A549 (cell line): Measurements from ENCODE around the gene CCL25. TPM values are rescaled to one million over a fixed set of nuclear protein-coding genes. Genes with fewer than 3 reads are reported as not detected.

Source experiments
- ATAC-seq, 2 experiments: fragments of 200-7000 bp in 1 of 2; fragments of >200 bp in 1 of 2; cut with Nextera tagmentation in 1 of 2; cut with Tn5 transposase in 1 of 2; 3 replicates each; pipeline versions ENCODE4 v1.8.0 to v1.9.1; 2018 to 2020; ENCODE audit warnings: mild to moderate bottlenecking in 1 of 2, moderate library complexity in 1 of 2
- CTCF ChIA-PET: fragments of 300-600 bp; sonication (Branson Sonifier 250); formaldehyde crosslinking; extraction: SDS; loops from one replicate; lab custom pipeline; 2021; ENCODE audit warnings: antibody characterized with exemption, inconsistent platforms; lab: Yijun Ruan, JAX
- POLR2A ChIA-PET: fragments of 350-600 bp; formaldehyde crosslinking; extraction: SDS; loops from one replicate; lab custom pipeline; 2021; ENCODE audit warnings: antibody characterized with exemption, inconsistent platforms; lab: Yijun Ruan, JAX
- DNase-seq, 2 experiments: peaks; one replicate each; pipeline versions ENCODE4 v3.0.0 to v3.0.0-alpha.2; 2011 to 2016; ENCODE audit warnings: low read depth in 1 of 2, low spot score in 1 of 2
- FAIRE-seq: peaks from 2 replicates; lab custom pipeline; 2011; peaks lifted over from hg19 to GRCh38; lab: Jason Lieb, UNC
- H3K27ac ChIP-seq, 2 experiments: fragments of >200 bp; sonication (Bioruptor Twin); formaldehyde crosslinking; 3 replicates each; pipeline ENCODE4 v1.5.1; 2016 to 2017
- H3K4me1 ChIP-seq: fragments of >200 bp; sonication (Bioruptor Twin); formaldehyde crosslinking; 3 replicates; pipeline ENCODE4 v1.6.1; 2016
- H3K4me2 ChIP-seq: fragments of >200 bp; sonication (Bioruptor Twin); formaldehyde crosslinking; 3 replicates; pipeline ENCODE4 v1.6.1; 2016
- H3K4me3 ChIP-seq: fragments of >200 bp; sonication (Bioruptor Twin); formaldehyde crosslinking; 3 replicates; pipeline ENCODE4 v1.5.1; 2016
- H3K9me3 ChIP-seq: fragments of >200 bp; sonication (Bioruptor Twin); formaldehyde crosslinking; 3 replicates; pipeline ENCODE4 v1.6.1; 2016
- BCL3 ChIP-seq: fragments of >200 bp; sonication (Bioruptor Twin); formaldehyde crosslinking; IDR thresholded peaks from 3 replicates; pipeline ENCODE4 v1.6.1; 2016
- BHLHE40 ChIP-seq: IDR thresholded peaks from 2 replicates; pipeline ENCODE4 v1.6.1; 2012; ENCODE audit warnings: low read depth, low read length, inconsistent platforms
- CEBPB ChIP-seq, 2 experiments: fragments of >200 bp in 1 of 2; sonication (Bioruptor Twin) in 1 of 2; formaldehyde crosslinking in 1 of 2; IDR thresholded peaks; 2 replicates each; pipeline ENCODE4 v1.6.1; 2012 to 2016
- CHD4 ChIP-seq: fragments of 200-600 bp; sonication (generic); IDR thresholded peaks from 2 replicates; pipeline ENCODE4 v1.6.1; 2016; ENCODE audit warnings: antibody characterized with exemption, mild to moderate bottlenecking, borderline replicate concordance
- E2F6 ChIP-seq: IDR thresholded peaks from 2 replicates; pipeline ENCODE4 v1.6.1; 2012; ENCODE audit warnings: low read depth, borderline replicate concordance
- EP300 ChIP-seq, 2 experiments: fragments of >200 bp; sonication (Bioruptor Twin); formaldehyde crosslinking; IDR thresholded peaks; 2 replicates in 1 of 2; 3 replicates in 1 of 2; pipeline ENCODE4 v1.6.1; 2016 to 2017
- FOXS1 ChIP-seq: fragments of 250-450 bp; sonication (Bioruptor Pico); IDR thresholded peaks from 2 replicates; pipeline ENCODE4 v1.5.0; 2020; ENCODE audit warnings: mild to moderate bottlenecking, moderate library complexity
- HDAC2 ChIP-seq: fragments of 200-600 bp; sonication (generic); IDR thresholded peaks from 2 replicates; pipeline ENCODE4 v1.6.1; 2016
- HES2 ChIP-seq: fragments of >200 bp; sonication (Bioruptor Twin); formaldehyde crosslinking; IDR thresholded peaks from 2 replicates; pipeline ENCODE4 v1.6.1; 2016
- HOXA7 ChIP-seq: fragments of 250-450 bp; sonication (Bioruptor Pico); IDR thresholded peaks from 2 replicates; pipeline ENCODE4 v1.5.0; 2020; ENCODE audit warnings: mild to moderate bottlenecking, moderate library complexity
- HOXB13 ChIP-seq: fragments of 250-450 bp; sonication (Bioruptor Pico); IDR thresholded peaks from 2 replicates; pipeline ENCODE4 v1.5.0; 2020; ENCODE audit warnings: low read depth, mild to moderate bottlenecking, moderate library complexity
- JUN ChIP-seq, 2 experiments: fragments of >200 bp; sonication (Bioruptor Twin); formaldehyde crosslinking; IDR thresholded peaks; 2 replicates in 1 of 2; 3 replicates in 1 of 2; pipeline ENCODE4 v1.6.1; 2016 to 2017
- JUNB ChIP-seq: fragments of >200 bp; sonication (Bioruptor Twin); formaldehyde crosslinking; IDR thresholded peaks from 2 replicates; pipeline ENCODE4 v1.6.1; 2016
- NPAS2 ChIP-seq: fragments of 250-450 bp; sonication (Bioruptor Pico); IDR thresholded peaks from 2 replicates; pipeline ENCODE4 v1.8.0; 2022; ENCODE audit warnings: mild to moderate bottlenecking, moderate library complexity, borderline replicate concordance
- PBX3 ChIP-seq: IDR thresholded peaks from 2 replicates; pipeline ENCODE4 v1.6.1; 2012
- PHF8 ChIP-seq: fragments of 200-600 bp; sonication (generic); IDR thresholded peaks from 2 replicates; pipeline ENCODE4 v1.6.1; 2016; ENCODE audit warnings: low read depth, mild to moderate bottlenecking, antibody characterized with exemption, moderate library complexity, borderline replicate concordance
- RCOR1 ChIP-seq: fragments of 150-350 bp; IDR thresholded peaks from 2 replicates; pipeline ENCODE4 v1.6.1; 2014; ENCODE audit warnings: antibody characterized with exemption, low read length, low read depth
- RFX5 ChIP-seq: fragments of 450-650 bp; IDR thresholded peaks from 2 replicates; pipeline ENCODE4 v1.7.1; 2014; ENCODE audit warnings: antibody characterized with exemption, mild to moderate bottlenecking, moderate library complexity
- SREBF2 ChIP-seq: fragments of 450-650 bp; IDR thresholded peaks from 2 replicates; pipeline ENCODE4 v1.6.1; 2014; ENCODE audit warnings: mild to moderate bottlenecking, moderate library complexity
- TFCP2L1 ChIP-seq: fragments of 250-450 bp; sonication (Bioruptor Pico); IDR thresholded peaks from 2 replicates; pipeline ENCODE4 v1.5.0; 2021; ENCODE audit warnings: mild to moderate bottlenecking
- TP53 ChIP-seq: fragments of 250-450 bp; sonication (Bioruptor Pico); IDR thresholded peaks from 2 replicates; pipeline ENCODE4 v1.5.0; 2021; ENCODE audit warnings: mild to moderate bottlenecking, moderate library complexity
- USF2 ChIP-seq: fragments of 450-650 bp; IDR thresholded peaks from 2 replicates; pipeline ENCODE4 v1.6.1; 2014; ENCODE audit warnings: antibody characterized with exemption
- ZNF302 ChIP-seq: fragments of 250-450 bp; sonication (Bioruptor Pico); IDR thresholded peaks from 2 replicates; pipeline ENCODE4 v1.9.0; 2021; ENCODE audit warnings: inconsistent platforms, mild to moderate bottlenecking, moderate library complexity
- WGBS: methylation state at CpG from one replicate; pipeline ENCODE4 v1.1.6; 2017; ENCODE audit errors: missing lambda C conversion rate; 5-methylcytosine and 5-hydroxymethylcytosine counted together
- polyA minus RNA-seq: library from RNA; depleted of rRNA, polyadenylated mRNA; stranded (reverse); fragments of >200 nt; gene quantifications from 2 replicates; pipeline ENCODE4 v1.2.3, GENCODE V29; 2011; rRNA and poly(A)+ RNA removed
- polyA plus RNA-seq, 4 experiments: library from polyadenylated mRNA; depleted of rRNA in 3 of 4; stranded (reverse); fragments of >200 nt; fragmentation: RNase III in 1 of 4; extraction: RNeasy Plus Mini Kit Qiagen cat#74134 plus additional on column Dnase treatment in 1 of 4; gene quantifications; 2 replicates in 3 of 4; 3 replicates in 1 of 4; pipeline ENCODE4 v1.2.3, GENCODE V29; 2011 to 2017

Gene CCL25
- not detected in 2 replicates for polyA plus RNA-seq (2011; rRNA removed)
- polyA plus RNA-seq (2012; cell fraction: cytosol; rRNA removed) = not detected in 2 replicates
- 0.24 TPM in 1 of 2 replicates, not detected in the other for polyA plus RNA-seq (2012; cell fraction: nucleus; rRNA removed)
- not detected in 3 replicates for polyA plus RNA-seq (2017; fragmentation: RNase III; extraction: RNeasy Plus Mini Kit Qiagen cat#74134 plus additional on column Dnase treatment)
- not detected in 2 replicates for polyA minus RNA-seq

- FAIRE-seq = no peak
- no peak for DNase-seq
- TF ChIP-seq NPAS2 (CRISPR knock-in tag) (no peak), RCOR1 (no peak), JUN (IDR thresholded peaks at IDR 0.05) (no peak), HES2 (no peak), RFX5 (no peak)
- TF ChIP-seq, all 56 proteins: peak for 0
- Histone ChIP-seq H3K4me3 (no peak within 1 kb of the TSS), H3K9me3 (no peaks in the 10 kb centered on the region), H3K4me2 (no peak within 1 kb of the TSS), H3K27ac (no peak within 1 kb of the TSS), H3K4me1 (no peaks in the 10 kb centered on the region)
- ChIA-PET CTCF (no interaction called here), POLR2A (no interaction called here)
- no peak for ATAC-seq
- 76% methylated on average over 6 of the region's 7 CpGs for WGBS
Observed at GRCh38 chr19:8052464-8052859, at the start of gene CCL25. CCL25 (plus strand) TSS chr19:8052760; CDS start chr19:8053050, 290 bp downstream.

- CTCF ChIA-PET = interaction anchor here (0.8 to 4.1 kb wide), 3 partner anchors 15 to 59 kb away, joined by 3 to 34 read pairs (median 28); partner anchors contain the start of gene TIMM44
- DNase-seq (no peak), ATAC-seq (no peak), FAIRE-seq (no peak)
- WGBS = 66% methylated on average over 6 of the region's 6 CpGs
- Histone ChIP-seq H3K4me3 (peak overlapping the region; percentile 58), H3K27ac (peak overlapping the region in 1 of 2 experiments; percentile 99; a peak in 2 of 6 replicates), H3K4me2 (peak overlapping the region; percentile 80), H3K9me3 (no peaks in the 10 kb centered on the region), H3K4me1 (peaks cover 19% of the 10 kb centered on the region)
- TF ChIP-seq BHLHE40 (no peak), HOXB13 (CRISPR knock-in tag) (no peak), EP300 (IDR thresholded peaks at IDR 0.05) (no peak), HES2 (no peak), USF2 (no peak), E2F6 (no peak), SREBF2 (no peak), TP53 (no peak), BCL3 (no peak), HOXA7 (CRISPR knock-in tag) (no peak), TFCP2L1 (CRISPR knock-in tag) (no peak), NPAS2 (CRISPR knock-in tag) (no peak), CEBPB (IDR thresholded peaks at IDR 0.05) (no peak), JUNB (no peak), HDAC2 (no peak), FOXS1 (CRISPR knock-in tag) (no peak), PHF8 (no peak), CHD4 (no peak), PBX3 (no peak), ZNF302 (no peak)
- POLR2A ChIA-PET = no interaction called here
Observed at GRCh38 chr19:8004001-8004400, 48.6 kb upstream of the CCL25 start.
